ENCODE results near the gene FIBP.

Gene FIBP

DNA sequence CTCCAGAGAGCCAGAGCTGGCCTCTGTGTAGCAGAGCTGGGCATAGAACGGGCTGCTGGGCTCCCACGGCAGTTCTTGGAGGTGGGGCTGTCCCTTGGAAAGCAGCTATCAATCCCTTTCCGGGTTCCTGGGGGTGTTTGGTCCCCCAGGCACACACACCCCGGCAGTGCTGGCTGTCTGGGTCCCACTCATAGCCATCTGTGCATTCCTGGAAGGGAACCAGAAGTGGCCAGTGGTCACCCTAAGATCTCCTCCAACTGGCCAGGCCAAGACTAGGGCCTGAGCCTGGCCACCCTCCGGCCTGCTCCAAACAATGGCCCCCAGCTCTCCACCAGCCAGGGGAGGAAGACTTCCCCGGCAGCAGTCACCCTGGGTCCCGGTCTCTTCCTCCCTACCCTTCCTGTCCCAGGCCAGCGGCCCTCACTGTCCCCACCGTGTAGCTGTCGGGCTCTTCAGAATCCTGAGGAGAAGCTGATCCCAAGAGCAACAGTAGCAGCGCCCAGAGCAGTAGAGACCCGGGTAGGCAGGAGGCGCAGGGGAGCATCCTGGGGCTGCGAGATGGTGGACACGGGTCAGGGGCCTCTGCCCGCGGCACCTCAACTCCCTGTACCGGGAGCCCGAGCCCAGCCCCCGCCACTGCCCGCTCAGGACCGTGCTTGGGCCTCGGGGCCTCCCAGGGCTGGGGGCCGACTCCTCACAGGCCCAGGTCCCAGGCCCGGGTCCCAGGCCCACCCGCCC lies 16.3 kb downstream of the FIBP start:
- in situ Hi-C loops (cut with MboI; ENCODE audit: low sequenced_read_pairs), result no loop called here

- in situ Hi-C loops (cut with MboI; ENCODE audit: low sequenced_read_pairs), result no loop called here
These were observed 17.3 kb downstream of the FIBP start for GRCh38 chr11:65870706-65871681.

GRCh38 chr11:65870307-65870658 lies 18.0 kb downstream of the FIBP start:
- in situ Hi-C loops (cut with MboI; ENCODE audit: low sequenced_read_pairs), result no loop called here

- in situ Hi-C loops (cut with MboI; ENCODE audit: low sequenced_read_pairs), result no loop called here
These were observed 18.5 kb downstream of the FIBP start for GRCh38 chr11:65869643-65870306.

- in situ Hi-C loops (cut with MboI; ENCODE audit: low sequenced_read_pairs), result no loop called here
These were observed 19.4 kb downstream of the FIBP start for GRCh38 chr11:65868907-65869306.

DNA sequence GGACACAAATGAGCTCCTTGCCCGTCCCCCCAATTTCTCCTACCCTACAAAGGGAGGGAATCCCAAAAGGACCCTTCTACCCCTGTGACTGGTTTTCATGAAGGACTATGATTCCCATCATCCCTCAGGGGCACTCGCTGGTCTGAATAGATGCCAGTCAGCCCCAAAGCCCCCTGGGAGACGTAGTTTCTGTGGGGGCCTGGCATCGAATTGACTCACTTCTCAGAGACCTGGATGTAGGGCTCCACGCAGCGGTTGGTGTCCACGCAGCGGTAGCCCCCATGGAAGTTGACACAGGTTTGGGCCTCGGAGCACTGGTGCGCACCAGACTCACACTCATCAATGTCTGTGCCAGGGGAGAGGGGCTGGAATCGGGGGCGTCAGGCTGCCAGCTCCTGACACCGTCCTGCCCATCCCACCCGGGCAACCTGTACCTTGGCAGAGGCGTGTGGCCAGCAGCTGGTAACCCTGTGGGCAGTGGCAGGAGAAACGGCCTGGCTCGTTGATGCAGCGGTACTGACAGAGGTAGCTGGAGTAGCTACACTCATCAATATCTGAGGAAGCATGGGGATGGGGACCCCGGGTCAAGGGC lies 20.1 kb downstream of the FIBP start:
- in situ Hi-C loops (cut with MboI; ENCODE audit: low sequenced_read_pairs), result no loop called here

- in situ Hi-C loops (cut with MboI; ENCODE audit: low sequenced_read_pairs), result no loop called here
These were observed 20.8 kb downstream of the FIBP start for GRCh38 chr11:65867284-65868071.

DNA sequence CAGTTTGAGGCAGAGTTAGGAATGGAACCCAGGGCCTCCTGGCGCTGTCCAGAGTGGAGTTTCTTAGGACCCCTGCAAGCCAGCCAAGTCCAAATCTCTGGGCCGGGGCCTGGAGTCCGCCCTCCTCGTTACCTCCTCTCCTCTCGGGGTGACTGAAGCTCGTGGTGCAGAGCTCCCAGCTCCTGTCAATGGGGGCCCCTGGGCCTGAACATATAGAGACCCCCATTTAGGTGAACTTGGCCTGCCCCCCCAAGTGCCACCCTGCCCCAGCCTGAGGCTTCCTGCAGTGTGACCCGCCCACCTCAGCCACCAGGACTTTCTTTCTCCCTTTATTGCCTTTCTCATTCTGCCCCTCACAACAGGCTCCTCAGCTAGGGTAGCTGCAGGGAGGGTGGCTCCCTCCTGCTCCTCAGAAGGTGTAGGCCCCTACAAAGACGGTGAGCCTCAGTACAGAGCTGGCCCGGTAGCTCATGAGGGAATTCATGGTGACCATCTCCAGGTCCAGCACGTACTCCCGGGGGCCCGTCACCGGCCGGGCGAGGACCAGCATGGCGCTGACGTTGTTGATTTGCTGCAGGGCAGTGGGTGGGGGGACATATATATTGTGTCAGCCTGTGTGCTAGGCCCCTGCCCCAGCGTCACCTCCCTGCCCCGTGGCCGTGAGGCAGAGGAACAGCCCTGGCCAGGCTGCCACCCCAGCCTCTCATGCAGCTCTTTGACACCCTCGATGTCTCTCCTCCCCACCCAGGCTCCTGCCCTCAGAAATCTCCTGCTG lies 21.6 kb downstream of the FIBP start:
- in situ Hi-C loops (cut with MboI; ENCODE audit: low sequenced_read_pairs), result no loop called here

DNA sequence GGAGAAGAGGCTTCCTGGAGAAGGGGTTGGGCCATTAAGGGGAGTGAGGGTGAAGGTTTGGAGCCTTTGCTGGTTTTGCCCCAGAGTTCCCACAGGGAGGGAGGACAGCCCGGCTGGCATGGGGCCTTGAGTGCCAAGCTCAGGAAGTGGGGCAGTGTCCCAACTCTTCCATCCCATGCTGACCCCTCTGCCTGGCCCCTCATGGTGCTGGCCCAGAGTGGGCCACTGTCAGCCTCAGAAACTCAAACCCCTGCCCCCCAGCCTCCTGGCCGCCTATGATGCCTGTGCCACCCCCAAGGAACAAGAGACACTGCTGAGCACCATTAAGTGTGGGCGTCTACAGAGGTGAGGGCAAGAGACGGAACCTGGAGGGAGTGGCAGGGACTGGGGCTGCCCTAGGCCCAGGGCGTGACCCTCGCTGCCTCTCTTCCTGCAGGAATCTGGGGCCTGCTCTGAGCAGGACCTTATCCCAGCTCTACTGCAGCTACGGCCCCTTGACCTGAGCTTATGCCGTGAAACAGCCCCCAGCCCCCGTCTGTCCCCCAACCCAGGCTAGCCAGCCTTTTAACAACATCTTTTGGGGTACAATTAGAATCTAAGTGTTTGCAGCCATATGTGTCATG lies 22.6 kb downstream of the FIBP start:
- in situ Hi-C loops (cut with MboI; ENCODE audit: low sequenced_read_pairs), result no loop called here

- in situ Hi-C loops (cut with MboI; ENCODE audit: low sequenced_read_pairs), result no loop called here
These were observed 23.4 kb downstream of the FIBP start for GRCh38 chr11:65864706-65865471.

DNA sequence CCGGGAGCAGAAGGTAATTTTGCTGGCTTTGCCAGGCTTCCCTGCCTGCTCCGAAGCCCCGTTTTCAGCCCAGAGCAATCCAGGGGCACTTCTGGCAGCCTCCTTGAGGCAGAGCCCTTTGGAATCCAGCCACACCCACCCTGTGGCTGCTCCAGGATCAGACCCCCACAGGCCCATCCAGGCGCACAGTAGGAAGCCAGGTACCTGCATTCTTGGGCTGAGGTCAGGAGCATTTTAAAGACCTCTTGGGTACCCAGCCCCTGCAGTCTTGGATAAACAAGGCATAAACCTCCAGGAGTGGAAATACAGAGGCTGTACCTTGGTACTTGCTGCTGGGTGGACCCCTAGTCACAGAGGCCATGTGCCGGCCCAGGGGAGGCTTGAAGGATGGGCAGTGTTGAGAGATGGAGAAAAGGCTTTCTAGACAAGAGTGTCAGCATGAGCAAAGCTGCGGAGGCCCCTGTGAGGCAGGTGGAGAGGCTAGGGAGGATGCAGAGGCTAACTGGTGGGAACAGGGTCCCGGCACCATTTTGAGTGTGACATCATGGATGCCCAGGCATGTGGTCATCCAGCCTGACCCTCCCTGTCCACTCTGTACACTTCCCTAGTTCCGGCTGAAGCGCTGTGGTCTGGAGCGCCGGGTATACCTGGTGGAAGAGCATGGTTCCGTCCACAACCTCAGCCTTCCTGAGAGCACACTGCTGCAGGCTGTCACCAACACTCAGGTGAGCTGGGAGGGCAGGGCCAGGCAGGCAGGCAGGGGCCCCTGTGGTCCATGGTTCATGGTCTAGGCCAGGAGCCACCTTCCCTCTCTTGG lies 24.2 kb downstream of the FIBP start:
- in situ Hi-C loops (cut with MboI; ENCODE audit: low sequenced_read_pairs), result no loop called here

DNA sequence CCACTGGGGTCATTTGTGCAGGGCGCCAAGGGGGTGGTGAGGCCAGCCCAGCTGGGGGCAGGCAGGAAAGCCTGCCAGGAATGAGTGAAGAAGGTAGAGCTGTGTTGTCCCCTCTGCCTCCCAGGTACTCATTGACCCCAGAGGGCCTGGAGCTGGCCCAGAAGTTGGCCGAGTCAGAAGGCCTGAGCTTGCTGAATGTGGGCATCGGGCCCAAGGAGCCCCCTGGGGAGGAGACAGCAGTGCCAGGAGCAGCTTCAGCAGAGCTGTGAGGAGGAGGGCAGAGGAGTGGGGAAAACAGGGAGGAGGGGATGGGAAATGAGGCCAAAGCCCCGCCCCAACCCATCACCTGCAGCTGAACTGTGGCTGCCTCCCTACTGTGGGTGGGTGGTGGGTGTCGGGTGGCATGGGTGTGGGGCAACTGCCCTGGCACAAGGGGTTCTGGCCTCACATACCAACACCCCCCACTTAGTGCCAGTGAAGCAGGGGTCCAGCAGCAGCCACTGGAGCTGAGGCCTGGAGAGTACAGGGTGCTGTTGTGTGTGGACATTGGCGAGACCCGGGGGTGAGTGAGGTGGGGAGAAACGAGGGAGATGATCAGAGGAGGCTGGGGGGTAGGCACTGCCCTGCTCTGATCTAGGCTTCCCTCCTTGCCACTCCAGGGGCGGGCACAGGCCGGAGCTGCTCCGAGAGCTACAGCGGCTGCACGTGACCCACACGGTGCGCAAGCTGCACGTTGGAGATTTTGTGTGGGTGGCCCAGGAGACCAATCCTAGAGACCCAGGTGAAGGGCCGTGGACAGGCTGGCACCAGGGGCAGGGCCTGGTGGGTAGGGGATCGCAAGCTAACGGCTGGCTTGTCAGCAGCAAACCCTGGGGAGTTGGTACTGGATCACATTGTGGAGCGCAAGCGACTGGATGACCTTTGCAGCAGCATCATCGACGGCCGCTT lies 25.1 kb downstream of the FIBP start:
- in situ Hi-C loops (cut with MboI; ENCODE audit: low sequenced_read_pairs), result no loop called here

GRCh38 chr11:65862191-65862735 lies 26.0 kb downstream of the FIBP start:
- in situ Hi-C loops (cut with MboI; ENCODE audit: low sequenced_read_pairs), result no loop called here

DNA sequence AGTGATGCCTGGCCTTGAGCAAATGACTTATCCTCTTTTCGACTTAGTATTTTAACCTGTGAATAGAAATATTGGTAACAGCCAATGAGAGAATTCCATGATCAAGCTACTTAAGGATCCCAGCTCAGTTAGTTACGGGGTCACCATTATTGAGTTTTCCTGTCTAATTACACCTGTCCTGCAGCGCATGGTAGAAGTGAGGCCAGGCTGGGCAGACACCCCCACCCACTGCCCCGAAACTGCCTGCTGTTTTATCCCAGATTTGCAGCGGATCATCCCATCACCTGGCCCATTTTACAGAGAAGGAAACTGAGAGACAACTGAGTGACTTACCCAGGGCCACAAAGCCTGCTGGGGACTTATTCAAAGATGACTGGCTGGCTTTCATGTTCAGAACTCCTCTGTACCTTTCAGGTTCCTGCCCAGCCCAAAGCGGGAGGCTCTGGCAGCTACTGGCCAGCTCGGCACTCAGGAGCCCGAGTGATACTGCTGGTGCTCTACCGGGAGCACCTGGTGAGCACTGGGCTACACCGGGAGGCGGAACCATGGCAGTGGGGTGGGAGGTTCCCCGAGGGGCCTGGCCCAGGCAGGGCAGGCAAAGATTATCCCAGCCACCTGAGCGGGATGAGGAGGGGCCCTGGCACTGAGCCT lies 26.6 kb downstream of the FIBP start:
- in situ Hi-C loops (cut with MboI; ENCODE audit: low sequenced_read_pairs), result no loop called here

- in situ Hi-C loops (cut with MboI; ENCODE audit: low sequenced_read_pairs), result no loop called here
These were observed 27.1 kb downstream of the FIBP start for GRCh38 chr11:65861165-65861505.
